ENCODE data around the gene ADGRG3. TPM values are rescaled to one million over a fixed set of nuclear protein-coding genes. Genes with fewer than 3 reads are reported as not detected.
A peak's percentile ranks its signal among the peaks of the same experiment; 100 is the strongest.

ADGRG3 gene
- total and polyA plus RNA-seq, 10 of the 15 experiments (the other 5 are each of a cell fraction or from before 2014, with no cell fraction given), result 0.10 to 0.11 (median 0.10) TPM; not detected in 7

DNA sequence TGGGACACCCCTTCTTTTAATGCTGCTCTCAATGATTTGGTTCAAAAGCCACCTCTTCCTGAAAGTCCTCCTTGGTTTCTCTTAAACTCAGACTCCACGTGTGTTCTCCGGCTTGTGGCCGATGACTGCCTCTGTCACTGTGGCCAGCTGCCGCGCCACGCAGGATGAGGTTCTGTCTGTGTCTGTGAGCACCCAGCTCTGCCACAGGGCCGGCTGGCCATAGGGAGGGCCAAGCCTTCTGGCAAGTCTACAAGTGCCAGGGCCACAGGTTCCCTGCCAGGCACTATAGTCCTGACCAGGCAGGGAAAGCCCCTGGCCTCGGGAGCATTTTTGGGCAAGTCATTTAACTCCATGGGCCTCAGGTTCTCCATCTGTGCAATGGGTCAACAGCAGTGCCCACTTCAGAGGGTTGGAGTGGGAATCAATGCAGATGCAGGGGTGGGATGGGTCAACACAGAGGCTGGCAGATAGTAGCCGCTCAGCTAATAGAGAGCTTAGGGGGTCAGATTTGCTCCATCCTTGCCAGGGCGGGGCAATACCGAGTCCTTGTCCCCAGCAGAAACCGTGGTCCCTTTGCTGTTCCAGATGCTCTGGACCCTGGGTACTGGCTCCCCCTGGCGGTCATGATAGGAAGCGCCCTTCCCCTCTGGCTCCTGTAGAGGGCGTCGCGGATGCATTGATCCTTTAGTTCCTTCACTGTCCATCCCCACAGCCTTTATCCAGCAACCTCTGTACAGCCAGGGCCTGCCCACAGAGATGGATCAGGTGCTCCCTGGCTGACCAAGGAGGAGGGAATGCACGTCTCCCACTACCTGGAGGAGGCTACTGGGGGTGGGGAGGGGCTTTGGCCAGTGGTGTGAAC, 19.3 kb upstream of the ADGRG3 start:
- Histone ChIP-seq H3K36me3 (ENCODE audit: control insufficient read depth in 2 of 2, insufficient read depth in 2 of 2, low read length in 1 of 2) (no peaks in the 10 kb centered on the region), H3K27ac (ENCODE audit: control insufficient read depth, insufficient read depth) (peak overlapping the region; percentile 13; the same call in 1 of the 2 replicates), H3K79me2 (ENCODE audit: control insufficient read depth, insufficient read depth, low read length) (no peaks in the 10 kb centered on the region), H3K4me2 (ENCODE audit: control insufficient read depth, insufficient read depth) (peak overlapping the region; percentile 20; the same call in 1 of the 2 replicates), H3K9me3 (replicated peaks; ENCODE audit: control insufficient read depth, insufficient read depth, low read length) (no peaks in the 10 kb centered on the region), H3K27me3 (replicated peaks in 1 of 2; ENCODE audit: control insufficient read depth in 2 of 2, insufficient read depth in 2 of 2, low read length in 1 of 2) (no peaks in the 10 kb centered on the region), H3K4me1 (ENCODE audit: control insufficient read depth, insufficient read depth, low read length) (peaks cover 19% of the 10 kb centered on the region), H4K20me1 (ENCODE audit: control insufficient read depth, insufficient read depth) (no peaks in the 10 kb centered on the region), H3K9ac (ENCODE audit: control insufficient read depth, insufficient read depth, low read length) (no peak overlapping the region), H2AFZ (ENCODE audit: control insufficient read depth, low read depth, low read length) (no peak overlapping the region), H3K4me3 (no peak overlapping the region)
- ChIA-PET CTCF (interaction anchor here (0.6 to 8.1 kb wide), 29 partner anchors 9 to 231 kb away, joined by 3 to 210 read pairs (median 4); partner anchors contain the start of genes ADGRG5 and KATNB1), POLR2A (interaction anchor here (0.8 to 1.8 kb wide), 4 partner anchors 48 to 58 kb away, joined by 3 to 7 read pairs (median 3); no protein-coding TSS in a partner anchor), SMC1A (ENCODE audit: uncharacterized antibody, unreplicated experiment) (interaction anchor here (0.7 to 6.6 kb wide), 19 partner anchors 11 to 230 kb away, joined by 3 to 126 read pairs (median 4); no protein-coding TSS in a partner anchor), RAD21 (ENCODE audit: unreplicated experiment) (interaction anchor here (0.8 to 6.0 kb wide), 17 partner anchors 32 to 231 kb away, joined by 3 to 88 read pairs (median 8); partner anchors contain the start of genes ADGRG5 and KATNB1)
- DNase-seq (ENCODE audit: low read depth, low spot score) (peak; percentile 52), FAIRE-seq (peak; percentile 89), ATAC-seq (peak; percentile 83)
- no TSS peak for BruUV-seq (replicated peaks)
- in situ Hi-C loops (cut with MboI) (no loop called here), intact Hi-C loops (cut with micrococcal nuclease; ENCODE audit: unreplicated experiment) (loop anchor here (1.0 to 2.0 kb wide), 4 partner anchors 49 to 73 kb away; no protein-coding TSS in a partner anchor)
- WGBS (ENCODE audit: insufficient coverage, insufficient replicate concordance, low lambda C conversion rate, missing lambda C conversion rate), result 33% methylated on average over 18 of the region's 18 CpGs
- TF ChIP-seq DPF2 (IDR thresholded peaks at IDR 0.05) (0 out of 2 replicates have a peak, but pooled peaks have one; percentile 8), POU2F2 (IDR thresholded peaks at IDR 0.05; ENCODE audit: borderline replicate concordance, low read depth, low read length) (peak; percentile 76; the same call in 1 of the 3 replicates), NFXL1 (IDR thresholded peaks at IDR 0.05; ENCODE audit: borderline replicate concordance) (no peak), HDAC6 (IDR thresholded peaks at IDR 0.05; ENCODE audit: unreplicated experiment) (no peak), STAT1 (conservative IDR thresholded peaks at IDR 0.05) (0 out of 2 replicates have a peak, but pooled peaks have one; percentile 79), CREB1 (IDR thresholded peaks at IDR 0.05; ENCODE audit: low read depth) (peak; percentile 38; the same call in 1 of the 2 replicates), IKZF1 (conservative IDR thresholded peaks at IDR 0.05) (peak; percentile 43; the same call in 1 of the 2 replicates), ZNF217 (IDR thresholded peaks at IDR 0.05) (no peak), CHD4 (IDR thresholded peaks at IDR 0.05) (no peak), YY1 (IDR thresholded peaks at IDR 0.05; ENCODE audit: low read depth, low read length) (peak; percentile 91), PAX8 (IDR thresholded peaks at IDR 0.05) (no peak), WRNIP1 (IDR thresholded peaks at IDR 0.05; ENCODE audit: borderline replicate concordance, low read depth, low read length) (peak; percentile 94; the same call in 1 of the 2 replicates), KAT2A (conservative IDR thresholded peaks at IDR 0.05; ENCODE audit: control insufficient read depth, low read depth, low read length) (no peak)
- TF ChIP-seq, protein P1, sequence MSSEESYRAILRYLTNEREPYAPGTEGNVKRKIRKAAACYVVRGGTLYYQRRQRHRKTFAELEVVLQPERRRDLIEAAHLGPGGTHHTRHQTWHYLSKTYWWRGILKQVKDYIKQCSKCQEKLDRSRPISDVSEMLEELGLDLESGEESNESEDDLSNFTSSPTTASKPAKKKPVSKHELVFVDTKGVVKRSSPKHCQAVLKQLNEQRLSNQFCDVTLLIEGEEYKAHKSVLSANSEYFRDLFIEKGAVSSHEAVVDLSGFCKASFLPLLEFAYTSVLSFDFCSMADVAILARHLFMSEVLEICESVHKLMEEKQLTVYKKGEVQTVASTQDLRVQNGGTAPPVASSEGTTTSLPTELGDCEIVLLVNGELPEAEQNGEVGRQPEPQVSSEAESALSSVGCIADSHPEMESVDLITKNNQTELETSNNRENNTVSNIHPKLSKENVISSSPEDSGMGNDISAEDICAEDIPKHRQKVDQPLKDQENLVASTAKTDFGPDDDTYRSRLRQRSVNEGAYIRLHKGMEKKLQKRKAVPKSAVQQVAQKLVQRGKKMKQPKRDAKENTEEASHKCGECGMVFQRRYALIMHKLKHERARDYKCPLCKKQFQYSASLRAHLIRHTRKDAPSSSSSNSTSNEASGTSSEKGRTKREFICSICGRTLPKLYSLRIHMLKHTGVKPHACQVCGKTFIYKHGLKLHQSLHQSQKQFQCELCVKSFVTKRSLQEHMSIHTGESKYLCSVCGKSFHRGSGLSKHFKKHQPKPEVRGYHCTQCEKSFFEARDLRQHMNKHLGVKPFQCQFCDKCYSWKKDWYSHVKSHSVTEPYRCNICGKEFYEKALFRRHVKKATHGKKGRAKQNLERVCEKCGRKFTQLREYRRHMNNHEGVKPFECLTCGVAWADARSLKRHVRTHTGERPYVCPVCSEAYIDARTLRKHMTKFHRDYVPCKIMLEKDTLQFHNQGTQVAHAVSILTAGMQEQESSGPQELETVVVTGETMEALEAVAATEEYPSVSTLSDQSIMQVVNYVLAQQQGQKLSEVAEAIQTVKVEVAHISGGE (CRISPR knock-in tag; IDR thresholded peaks at IDR 0.05), result no peak
- TF ChIP-seq, protein P2, sequence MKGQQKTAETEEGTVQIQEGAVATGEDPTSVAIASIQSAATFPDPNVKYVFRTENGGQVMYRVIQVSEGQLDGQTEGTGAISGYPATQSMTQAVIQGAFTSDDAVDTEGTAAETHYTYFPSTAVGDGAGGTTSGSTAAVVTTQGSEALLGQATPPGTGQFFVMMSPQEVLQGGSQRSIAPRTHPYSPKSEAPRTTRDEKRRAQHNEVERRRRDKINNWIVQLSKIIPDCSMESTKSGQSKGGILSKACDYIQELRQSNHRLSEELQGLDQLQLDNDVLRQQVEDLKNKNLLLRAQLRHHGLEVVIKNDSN (IDR thresholded peaks at IDR 0.05; ENCODE audit: borderline replicate concordance, extremely low read length, insufficient read depth, low read depth, low read length), result no peak
- TF ChIP-seq, protein P3, sequence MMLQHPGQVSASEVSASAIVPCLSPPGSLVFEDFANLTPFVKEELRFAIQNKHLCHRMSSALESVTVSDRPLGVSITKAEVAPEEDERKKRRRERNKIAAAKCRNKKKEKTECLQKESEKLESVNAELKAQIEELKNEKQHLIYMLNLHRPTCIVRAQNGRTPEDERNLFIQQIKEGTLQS (IDR thresholded peaks at IDR 0.05; ENCODE audit: borderline replicate concordance, extremely low read depth, low read depth, low read length), result peak; percentile 68; the same call in 1 of the 2 replicates
- TF ChIP-seq, protein P4, sequence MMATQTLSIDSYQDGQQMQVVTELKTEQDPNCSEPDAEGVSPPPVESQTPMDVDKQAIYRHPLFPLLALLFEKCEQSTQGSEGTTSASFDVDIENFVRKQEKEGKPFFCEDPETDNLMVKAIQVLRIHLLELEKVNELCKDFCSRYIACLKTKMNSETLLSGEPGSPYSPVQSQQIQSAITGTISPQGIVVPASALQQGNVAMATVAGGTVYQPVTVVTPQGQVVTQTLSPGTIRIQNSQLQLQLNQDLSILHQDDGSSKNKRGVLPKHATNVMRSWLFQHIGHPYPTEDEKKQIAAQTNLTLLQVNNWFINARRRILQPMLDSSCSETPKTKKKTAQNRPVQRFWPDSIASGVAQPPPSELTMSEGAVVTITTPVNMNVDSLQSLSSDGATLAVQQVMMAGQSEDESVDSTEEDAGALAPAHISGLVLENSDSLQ (IDR thresholded peaks at IDR 0.05), result no peak
